Caco-2 (cell line): ENCODE results near the gene ITLN1. TPM values are rescaled to one million over a fixed set of nuclear protein-coding genes. Genes with fewer than 3 reads are reported as not detected.

ENCODE experiments used
- BruUV-seq: library from RNA; stranded (reverse); fragments of 400-500 nt; replicated peaks from 2 replicates; lab custom pipeline; 2021; lab: Mats Ljungman, UMichigan
- CTCF ChIA-PET: fragments of 300-600 bp; sonication (Branson Sonifier 250); formaldehyde crosslinking; loops from one replicate; lab custom pipeline; 2022; ENCODE audit warnings: antibody characterized with exemption; lab: Charles Lee
- POLR2A ChIA-PET: fragments of 300-600 bp; sonication (Branson Sonifier 250); formaldehyde crosslinking; loops from one replicate; lab custom pipeline; 2022; ENCODE audit warnings: antibody characterized with exemption; lab: Charles Lee
- DNase-seq, 2 experiments: peaks; one replicate each; pipeline versions ENCODE4 v3.0.0 to v3.0.0-alpha.2; 2020 to 2022
- H3K27me3 ChIP-seq: replicated peaks from 2 replicates; pipeline ENCODE4 v1.6.0; 2011; ENCODE audit warnings: low read length; ENCODE audit not compliant: control insufficient read depth, insufficient read depth
- H3K36me3 ChIP-seq: 2 replicates; pipeline ENCODE4 v1.5.1; 2011; ENCODE audit warnings: low read length; ENCODE audit not compliant: control insufficient read depth, insufficient read depth
- H3K4me1 ChIP-seq: fragments of 250-450 bp; sonication (Bioruptor Pico); 2 replicates; pipeline ENCODE4 v1.5.1; 2020; ENCODE audit warnings: mild to moderate bottlenecking
- H3K4me3 ChIP-seq: 2 replicates; pipeline ENCODE4 v1.5.1; 2011; ENCODE audit warnings: low read depth, mild to moderate bottlenecking, control low read depth, low read length
- H3K9me3 ChIP-seq: fragments of 250-450 bp; sonication (Bioruptor Pico); 2 replicates; pipeline ENCODE4 v1.5.1; 2020; ENCODE audit warnings: mild to moderate bottlenecking, moderate library complexity
- H3K27ac Mint-ChIP-seq: one replicate; pipeline ENCODE4 v1.8.0; 2022; ENCODE audit warnings: mixed read lengths; ENCODE audit not compliant: unreplicated experiment
- H3K27me3 Mint-ChIP-seq: one replicate; pipeline ENCODE4 v1.8.0; 2022; ENCODE audit warnings: mixed read lengths; ENCODE audit not compliant: insufficient read depth, unreplicated experiment
- H3K36me3 Mint-ChIP-seq: one replicate; pipeline ENCODE4 v1.8.0; 2022; ENCODE audit warnings: mild to moderate bottlenecking, mixed read lengths; ENCODE audit not compliant: insufficient read depth, unreplicated experiment
- H3K4me1 Mint-ChIP-seq: one replicate; pipeline ENCODE4 v1.8.0; 2022; ENCODE audit warnings: low read depth, mixed read lengths; ENCODE audit not compliant: unreplicated experiment
- H3K4me3 Mint-ChIP-seq: one replicate; pipeline ENCODE4 v1.8.0; 2022; ENCODE audit warnings: mild to moderate bottlenecking, moderate library complexity, mixed read lengths; ENCODE audit not compliant: unreplicated experiment
- H3K9me3 Mint-ChIP-seq: one replicate; pipeline ENCODE4 v1.8.0; 2022; ENCODE audit warnings: mixed read lengths; ENCODE audit not compliant: unreplicated experiment
- CTCF ChIP-seq, 2 experiments: fragments of 200-600 bp in 1 of 2; IDR thresholded peaks; 1 replicate in 1 of 2; 2 replicates in 1 of 2; pipeline versions ENCODE4 v1.5.1 to v1.8.0; 2011 to 2022; ENCODE audit warnings: antibody characterized with exemption in 1 of 2, control low read depth in 1 of 2, inconsistent platforms in 1 of 2, low read depth in 1 of 2, low read length in 1 of 2, mild to moderate bottlenecking in 1 of 2, moderate library complexity in 1 of 2; ENCODE audit not compliant: insufficient read depth in 1 of 2, severe bottlenecking in 1 of 2, unreplicated experiment in 1 of 2
- intact Hi-C: fragments of 100-400 bp; cut with micrococcal nuclease; formaldehyde crosslinking; loops from one replicate; pipeline ENCODE4 v1.10.0; 2022; ENCODE audit not compliant: unreplicated experiment
- total RNA-seq: library from RNA; stranded (reverse); gene quantifications from 2 replicates; pipeline ENCODE4 v1.2.3, GENCODE V29; 2022

The ITLN1 gene
- total RNA-seq, 1 experiment from 2014 or later: not detected

DNA sequence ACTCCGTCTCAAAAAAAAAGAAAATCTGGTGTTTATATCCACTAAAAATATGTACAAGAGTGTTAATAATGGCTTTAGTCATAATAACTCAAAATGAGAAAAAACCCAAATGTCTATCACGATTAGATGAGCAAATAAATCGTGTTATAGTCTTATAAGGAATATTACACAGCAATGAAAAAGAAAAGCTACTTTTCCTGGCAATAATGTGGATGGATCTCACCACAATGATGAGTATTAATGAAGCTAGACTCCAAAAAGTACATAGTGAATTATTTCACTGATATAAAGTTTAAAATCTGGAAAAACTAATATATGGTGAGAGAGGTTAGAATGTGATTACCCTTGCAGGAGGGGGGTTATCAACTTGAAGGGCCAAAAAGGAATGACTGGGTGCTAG lies 32.0 kb downstream of the ITLN1 start:
- intact Hi-C loops: no loop called here
- H3K9me3 Mint-ChIP-seq: no peaks in the 10 kb centered on the region
- POLR2A ChIA-PET: no interaction called here
- Histone ChIP-seq H3K27me3 (no peaks in the 10 kb centered on the region), H3K36me3 (no peaks in the 10 kb centered on the region), H3K4me3 (no peak overlapping the region), H3K9me3 (no peaks in the 10 kb centered on the region), H3K4me1 (0 out of 2 replicates have a peak, but pooled peaks cover 3% of the 10 kb centered on the region)
- H3K27me3 Mint-ChIP-seq: no peaks in the 10 kb centered on the region
- no peaks in the 10 kb centered on the region for H3K4me1 Mint-ChIP-seq
- CTCF ChIA-PET: no interaction called here
- H3K36me3 Mint-ChIP-seq: no peaks in the 10 kb centered on the region
- no peak overlapping the region for H3K27ac Mint-ChIP-seq
- no peak for DNase-seq
- H3K4me3 Mint-ChIP-seq: no peak overlapping the region
- no TSS peak for BruUV-seq
- no peak for TF ChIP-seq CTCF (IDR thresholded peaks at IDR 0.05; ENCODE audit: insufficient read depth in 1 of 2, low read depth in 1 of 2, low read length in 1 of 2, severe bottlenecking in 1 of 2, unreplicated experiment in 1 of 2)

DNA sequence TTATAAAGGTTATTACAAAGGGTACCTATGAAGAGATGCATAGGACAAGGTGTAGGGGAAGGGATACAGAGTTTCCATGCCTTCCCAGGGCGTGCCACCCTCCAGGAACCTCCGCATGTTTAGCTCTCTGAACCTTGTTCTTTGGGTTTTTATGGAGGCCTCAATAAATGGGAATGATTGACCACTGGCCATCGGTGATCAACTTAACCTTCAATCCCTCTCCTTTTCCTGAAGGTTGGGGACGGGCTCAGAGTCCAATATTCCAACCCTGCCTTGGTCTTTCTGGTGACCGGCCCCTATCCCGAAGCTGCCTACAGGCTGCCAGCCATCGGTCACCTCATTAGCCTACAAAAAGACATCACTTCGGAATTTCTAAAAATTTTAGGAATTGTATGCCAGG lies 34.0 kb downstream of the ITLN1 start:
- no peaks in the 10 kb centered on the region for H3K36me3 Mint-ChIP-seq

DNA sequence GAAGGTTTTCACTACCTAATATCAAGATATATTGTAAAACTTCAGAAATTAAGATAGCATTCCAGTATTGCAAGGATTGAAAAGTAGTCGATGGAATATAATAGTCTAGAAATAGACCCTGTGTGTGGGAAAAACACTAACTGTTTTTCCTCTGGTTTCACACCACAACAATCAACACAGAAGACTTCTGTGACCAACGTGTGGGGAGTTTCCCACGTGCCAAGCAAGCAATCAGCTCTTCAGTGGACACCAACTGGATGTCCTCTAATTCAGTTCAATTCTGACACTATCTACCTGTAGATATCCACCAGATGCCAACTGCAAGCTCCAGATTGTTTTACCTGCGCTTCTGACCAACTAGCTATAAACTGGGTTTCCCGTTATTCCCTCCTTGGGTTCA lies 34.4 kb downstream of the ITLN1 start:
- Mint-ChIP-seq H3K4me1 (no peaks in the 10 kb centered on the region), H3K36me3 (no peaks in the 10 kb centered on the region), H3K27me3 (no peaks in the 10 kb centered on the region), H3K4me3 (no peak overlapping the region), H3K27ac (no peak overlapping the region), H3K9me3 (peaks cover 2% of the 10 kb centered on the region)
- H3K4me3 ChIP-seq: no peak overlapping the region
- no peaks in the 10 kb centered on the region for H3K27me3 ChIP-seq
- ChIA-PET POLR2A (no interaction called here), CTCF (interaction anchor here (0.6 to 1.0 kb wide), 2 partner anchors 9 to 16 kb away, joined by 3 read pairs; no protein-coding TSS in a partner anchor)
- H3K4me1 ChIP-seq: 0 out of 2 replicates have a peak, but pooled peaks cover 3% of the 10 kb centered on the region
- TF ChIP-seq CTCF (IDR thresholded peaks at IDR 0.05; ENCODE audit: insufficient read depth in 1 of 2, low read depth in 1 of 2, low read length in 1 of 2, severe bottlenecking in 1 of 2, unreplicated experiment in 1 of 2): no peak
- no TSS peak for BruUV-seq
- DNase-seq: no peak
- H3K9me3 ChIP-seq: no peaks in the 10 kb centered on the region
- intact Hi-C loops: no loop called here
- no peaks in the 10 kb centered on the region for H3K36me3 ChIP-seq

More for the DNA sequence above, 34.0 kb downstream of the ITLN1 start:
- no peak overlapping the region for H3K4me3 ChIP-seq
- no peaks in the 10 kb centered on the region for H3K9me3 Mint-ChIP-seq
- no peak for TF ChIP-seq CTCF (IDR thresholded peaks at IDR 0.05; ENCODE audit: insufficient read depth in 1 of 2, low read depth in 1 of 2, low read length in 1 of 2, severe bottlenecking in 1 of 2, unreplicated experiment in 1 of 2)
- no peak for DNase-seq
- 0 out of 2 replicates have a peak, but pooled peaks cover 3% of the 10 kb centered on the region for H3K4me1 ChIP-seq
- H3K4me1 Mint-ChIP-seq: no peaks in the 10 kb centered on the region
- intact Hi-C loops: no loop called here
- POLR2A ChIA-PET: no interaction called here
- H3K27me3 Mint-ChIP-seq: no peaks in the 10 kb centered on the region
- H3K27me3 ChIP-seq: no peaks in the 10 kb centered on the region
- no peak overlapping the region for H3K27ac Mint-ChIP-seq
- H3K9me3 ChIP-seq: no peaks in the 10 kb centered on the region
- BruUV-seq: no TSS peak
- H3K36me3 ChIP-seq: no peaks in the 10 kb centered on the region
- H3K4me3 Mint-ChIP-seq: no peak overlapping the region
- CTCF ChIA-PET: interaction anchor here (0.6 to 1.0 kb wide), 2 partner anchors 9 to 16 kb away, joined by 3 read pairs; no protein-coding TSS in a partner anchor
